ENCODE data around the gene GMDS.

The GMDS gene

DNA sequence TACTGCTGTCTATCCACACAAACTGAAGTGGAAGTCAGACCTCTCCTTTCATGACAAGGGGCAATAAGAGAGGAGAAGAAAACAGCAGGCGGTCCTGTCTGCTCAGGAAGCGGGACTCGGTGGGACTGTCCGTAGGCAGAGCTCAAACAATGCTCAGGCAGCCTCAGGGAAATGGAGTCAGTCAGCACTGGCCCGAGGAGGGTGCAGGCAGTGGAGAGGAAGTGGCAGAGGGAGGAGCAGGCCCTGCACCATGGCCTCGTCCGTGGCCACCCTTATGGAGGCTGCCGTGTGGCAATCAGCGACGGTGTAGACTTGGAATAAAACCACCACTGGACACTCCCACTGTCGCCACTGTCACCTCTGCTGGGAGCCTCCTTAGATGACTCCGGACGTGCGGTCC, 616.1 kb downstream of the GMDS start:
- DNase-seq (ENCODE audit: low read depth, low spot score), result no peak

DNA sequence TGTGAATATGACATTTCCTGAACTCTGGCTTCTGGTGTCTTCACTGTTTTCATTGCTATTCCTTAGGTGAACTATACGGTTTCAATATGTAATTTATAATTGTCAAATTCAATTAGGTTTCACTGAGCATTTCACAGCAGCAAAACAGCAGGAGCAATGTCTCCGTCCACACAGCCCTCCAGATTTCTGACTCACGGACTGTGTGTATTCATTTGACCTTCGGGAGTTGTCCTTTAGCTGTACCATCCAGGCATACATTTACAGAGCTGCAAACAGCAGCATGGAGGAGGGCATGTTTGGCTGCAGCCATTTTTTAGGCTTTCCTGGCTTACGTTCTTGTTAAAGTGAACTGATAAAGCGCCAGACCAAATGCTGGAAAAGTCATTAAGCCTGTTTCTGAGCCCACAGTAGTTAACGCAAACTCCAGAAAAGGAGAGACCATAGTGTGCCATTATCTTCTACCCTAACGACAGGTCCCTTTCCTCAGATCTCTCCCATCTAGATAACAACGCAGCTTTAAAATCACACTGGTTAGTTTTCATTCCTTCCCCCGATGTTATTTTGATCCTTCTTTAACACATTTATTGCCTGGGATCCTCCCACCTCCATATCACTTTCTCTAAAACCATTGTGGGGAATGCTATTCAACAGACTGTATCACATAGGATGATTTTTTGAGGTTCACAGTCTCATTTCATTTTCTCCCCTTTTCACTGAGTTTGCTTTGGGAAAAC, 617.4 kb downstream of the GMDS start:
- no peak for DNase-seq (ENCODE audit: low read depth, low spot score)

GRCh38 chr6:1626481-1626880, 618.9 kb downstream of the GMDS start:
- no peak for DNase-seq (ENCODE audit: low read depth, low spot score)

DNA sequence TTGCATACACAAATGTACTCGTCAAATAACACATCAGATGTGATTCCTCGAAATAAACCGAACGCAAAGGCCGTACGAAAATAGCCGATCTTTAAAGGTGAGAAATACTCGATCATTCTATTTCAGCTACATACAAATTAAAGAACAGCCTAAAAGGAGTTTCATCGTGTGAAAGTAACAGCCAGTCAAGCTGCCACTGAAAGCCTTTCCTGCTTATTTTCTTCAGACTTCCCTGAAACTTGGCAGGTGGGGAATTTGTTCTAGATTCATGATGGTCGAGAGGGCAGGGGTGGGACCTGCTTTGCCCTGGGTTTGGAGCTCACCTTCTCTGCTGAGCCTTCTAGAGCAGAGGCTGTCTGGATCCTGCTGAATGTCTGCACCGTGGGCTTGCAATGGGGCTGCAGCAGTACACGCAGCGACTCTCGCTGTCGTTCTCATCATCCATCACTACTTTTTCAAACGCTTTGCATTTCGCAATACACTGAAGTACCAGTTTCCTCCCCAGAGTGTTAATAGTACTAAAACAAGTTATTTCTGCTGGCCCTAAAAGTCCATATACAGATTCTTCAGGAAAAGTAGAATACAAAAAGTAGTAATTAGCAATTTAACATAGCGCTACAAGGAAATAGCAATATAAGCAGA, 619.5 kb downstream of the GMDS start:
- DNase-seq (ENCODE audit: low read depth, low spot score), result no peak

- DNase-seq (ENCODE audit: low read depth, low spot score), result peak; percentile 66
These were observed 620.3 kb downstream of the GMDS start for GRCh38 chr6:1624851-1625781.

DNA sequence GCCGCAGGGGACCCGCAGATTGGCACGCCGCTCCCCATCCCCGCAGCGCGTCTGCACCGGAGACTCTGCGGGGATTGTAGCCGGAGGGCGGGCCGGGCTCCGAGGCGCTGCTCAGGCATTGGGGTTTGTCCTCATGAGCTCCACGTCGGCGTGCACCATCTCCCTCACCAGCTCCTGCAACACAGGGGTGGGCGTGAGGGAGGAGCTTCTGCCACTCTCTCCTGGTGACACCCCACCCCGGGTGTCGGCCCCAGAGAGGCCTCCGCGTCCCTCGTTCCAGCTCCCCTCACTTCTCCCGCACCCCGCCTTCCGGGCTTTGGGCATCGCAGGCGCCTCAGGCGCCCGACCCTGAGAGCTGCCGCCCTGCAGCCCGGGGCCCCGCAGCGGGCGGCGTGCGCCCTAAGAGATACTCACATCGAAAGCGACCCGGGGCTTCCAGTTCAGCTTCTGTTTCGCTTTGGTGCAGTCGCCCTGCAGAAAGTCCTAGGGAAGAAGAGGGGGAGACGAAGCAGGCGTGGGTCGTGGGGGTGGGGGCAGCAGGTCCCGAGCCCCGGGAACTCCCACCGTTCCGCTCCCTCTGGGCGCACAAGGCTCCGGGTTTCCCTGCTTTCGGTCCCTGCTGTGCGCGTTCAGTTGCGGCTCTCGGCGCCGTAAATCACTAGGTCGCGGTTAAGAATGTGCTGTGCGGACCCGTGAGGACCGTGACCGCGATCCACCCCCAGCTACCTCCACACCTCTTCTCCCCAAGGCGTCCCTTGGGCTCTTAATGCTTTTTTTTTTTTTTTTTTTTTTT, 621.2 kb downstream of the GMDS start:
- DNase-seq (ENCODE audit: low read depth, low spot score), result peak; percentile 53

DNA sequence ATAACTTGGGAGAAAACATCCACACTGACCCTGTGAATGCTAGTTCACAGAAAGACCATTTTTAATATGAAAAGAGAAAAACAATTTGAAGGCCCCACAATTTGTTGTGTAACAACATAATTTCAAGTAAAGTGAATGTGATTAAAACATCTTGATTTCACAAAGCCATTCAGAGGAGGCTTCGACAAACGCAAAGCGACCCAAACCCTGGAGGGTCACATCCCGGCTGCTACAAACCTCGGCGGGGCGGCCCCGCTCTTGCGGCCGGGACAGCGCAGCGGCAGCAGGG, 621.7 kb downstream of the GMDS start:
- no peak for DNase-seq (ENCODE audit: low read depth, low spot score)

DNA sequence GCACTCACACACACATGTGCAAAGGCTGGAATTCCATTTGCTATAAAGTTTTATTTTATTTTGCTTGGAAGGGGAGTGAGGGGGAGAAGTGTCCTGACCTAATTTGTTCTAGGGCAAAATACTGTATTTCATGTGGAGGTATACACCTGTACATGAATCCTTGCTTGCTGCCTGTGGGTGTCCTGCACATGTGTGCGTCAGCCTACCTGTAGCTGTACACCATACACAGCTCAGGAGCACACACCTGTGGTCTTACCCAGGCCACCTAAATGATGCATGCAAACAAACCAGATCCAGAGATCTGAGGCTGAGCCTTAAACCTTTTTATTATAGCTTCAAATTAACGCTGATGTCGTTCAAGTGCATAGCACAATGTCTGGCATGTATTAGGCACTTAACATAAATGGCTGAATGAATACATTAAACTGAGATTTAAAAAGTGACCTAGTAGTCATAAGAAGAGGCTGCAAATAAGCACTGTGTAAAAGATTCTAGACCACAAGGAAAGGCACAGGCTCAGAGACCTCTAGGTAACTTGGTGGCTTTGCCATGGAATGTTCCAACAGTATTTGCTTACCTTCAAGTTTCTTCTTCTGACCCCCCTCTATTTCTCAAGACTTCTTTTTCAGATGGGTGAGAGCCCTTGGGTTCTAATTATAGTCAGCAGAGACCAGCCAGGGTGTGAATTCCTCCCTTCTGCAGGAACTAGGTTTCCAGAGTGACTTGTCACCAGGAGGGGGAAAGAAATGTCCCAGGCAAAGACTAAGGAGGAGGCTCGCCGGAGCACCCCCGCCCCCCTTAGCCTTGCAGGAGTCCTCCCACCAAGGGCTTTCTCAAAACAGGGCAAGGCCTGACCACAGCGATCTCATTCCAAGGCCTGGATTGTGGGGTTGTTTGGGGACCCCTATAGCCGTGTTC, 622.3 kb downstream of the GMDS start:
- DNase-seq (ENCODE audit: low read depth, low spot score), result no peak

DNA sequence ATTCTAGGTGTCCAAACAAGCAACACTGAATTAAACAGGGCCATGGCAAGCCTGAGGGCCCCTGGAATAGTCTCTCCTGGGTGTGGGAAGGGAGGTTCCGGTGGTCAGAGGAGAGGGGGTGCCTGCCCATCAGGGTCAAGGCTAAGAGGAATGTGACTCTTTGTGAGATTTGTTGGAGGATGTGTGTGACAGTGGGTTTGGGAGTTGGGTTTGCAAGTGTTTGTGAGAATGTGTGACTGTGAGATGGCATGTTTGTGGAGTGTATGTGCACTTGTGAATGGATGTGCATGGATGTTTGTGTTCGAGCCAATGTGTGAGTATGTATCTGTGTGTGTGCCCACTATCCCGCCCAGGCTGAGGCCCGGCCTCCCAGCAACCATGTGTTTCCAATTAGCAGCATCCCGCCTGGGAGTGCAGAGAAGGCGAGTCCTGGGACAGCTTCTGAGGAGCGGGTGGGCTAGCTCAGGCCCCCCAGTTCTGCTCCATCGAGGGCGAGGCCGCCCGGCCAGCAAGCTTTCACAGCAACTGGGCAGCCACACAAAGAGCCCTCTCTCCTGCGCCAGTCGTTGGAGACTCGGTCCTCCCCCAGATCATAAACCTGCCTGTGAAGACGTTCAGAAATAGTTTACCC, 623.1 kb downstream of the GMDS start:
- DNase-seq (ENCODE audit: low read depth, low spot score), result no peak

DNA sequence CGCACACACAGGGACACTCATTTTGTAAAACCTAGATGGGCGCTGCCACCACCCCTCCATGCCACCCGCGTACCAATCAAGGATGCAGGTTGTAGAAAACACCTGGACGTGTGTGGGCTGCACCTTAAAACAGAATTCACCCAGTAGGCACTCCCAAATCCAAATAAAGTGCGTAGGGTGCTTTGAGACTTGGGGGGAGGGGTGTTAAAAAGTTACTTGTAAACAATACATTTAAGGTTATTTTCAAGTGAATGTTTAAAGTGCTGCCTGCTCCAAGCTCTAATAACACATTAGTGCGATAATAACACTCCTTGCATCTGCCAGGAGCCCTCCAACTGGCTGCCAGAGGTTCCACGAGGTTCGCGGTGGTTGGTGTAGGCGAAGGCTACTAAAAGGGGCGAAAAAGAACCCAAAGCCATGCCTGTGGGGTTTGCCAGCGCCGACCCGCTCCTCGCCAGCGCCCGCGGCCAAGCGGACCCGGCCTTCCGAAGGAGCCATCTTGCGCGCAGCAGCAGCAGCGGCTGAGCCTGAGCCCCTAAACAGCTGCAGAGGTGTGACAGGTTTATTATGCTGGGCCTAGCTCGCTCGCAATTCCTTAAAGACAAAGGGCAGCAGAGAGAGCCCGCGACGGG, 624.2 kb downstream of the GMDS start:
- DNase-seq (ENCODE audit: low read depth, low spot score), result no peak

GRCh38 chr6:1620504-1621069, 624.8 kb downstream of the GMDS start:
- no peak for DNase-seq (ENCODE audit: low read depth, low spot score)

DNA sequence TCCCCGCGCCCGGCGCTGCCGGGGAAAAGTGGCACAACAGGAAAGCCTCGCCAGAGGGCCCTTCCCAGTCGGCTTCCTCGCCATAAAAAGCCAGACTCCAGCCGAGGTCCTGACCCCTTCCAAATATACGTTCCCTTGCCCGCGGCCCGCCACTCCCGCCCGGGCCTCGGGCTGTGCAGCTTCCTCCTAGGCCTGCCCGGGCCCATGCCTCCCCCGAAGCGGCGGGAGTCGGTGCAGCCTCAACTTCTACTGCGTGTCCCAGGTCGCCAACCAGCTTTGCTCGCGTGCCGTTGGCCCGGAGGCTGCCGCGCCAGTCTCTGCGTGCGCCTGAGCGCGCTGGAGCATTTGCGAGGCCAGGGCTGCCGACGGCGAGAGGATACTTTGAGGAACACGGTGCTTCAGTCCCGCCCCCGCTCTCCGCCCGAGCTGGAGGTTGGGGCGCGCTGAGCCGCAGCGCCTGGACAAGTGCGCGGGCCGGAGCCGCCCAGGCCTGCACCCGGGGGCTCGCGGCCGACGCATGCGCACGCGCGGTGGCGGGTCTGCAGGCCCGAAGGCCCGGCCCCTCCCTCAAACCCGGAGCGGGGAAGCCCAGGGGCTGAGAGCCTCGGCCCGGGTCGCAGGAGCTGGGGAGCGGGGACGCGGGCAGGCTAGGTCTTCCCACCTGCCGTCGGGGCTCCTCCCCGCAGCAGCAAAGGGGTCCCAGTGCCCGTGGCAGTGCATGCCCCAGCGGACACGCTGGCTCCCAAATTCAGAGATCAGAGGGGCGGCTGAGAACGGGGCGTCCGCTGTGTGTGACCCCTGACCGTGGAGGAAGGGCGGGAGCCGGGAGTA, 625.5 kb downstream of the GMDS start:
- DNase-seq (ENCODE audit: low read depth, low spot score), result peak; percentile 41

DNA sequence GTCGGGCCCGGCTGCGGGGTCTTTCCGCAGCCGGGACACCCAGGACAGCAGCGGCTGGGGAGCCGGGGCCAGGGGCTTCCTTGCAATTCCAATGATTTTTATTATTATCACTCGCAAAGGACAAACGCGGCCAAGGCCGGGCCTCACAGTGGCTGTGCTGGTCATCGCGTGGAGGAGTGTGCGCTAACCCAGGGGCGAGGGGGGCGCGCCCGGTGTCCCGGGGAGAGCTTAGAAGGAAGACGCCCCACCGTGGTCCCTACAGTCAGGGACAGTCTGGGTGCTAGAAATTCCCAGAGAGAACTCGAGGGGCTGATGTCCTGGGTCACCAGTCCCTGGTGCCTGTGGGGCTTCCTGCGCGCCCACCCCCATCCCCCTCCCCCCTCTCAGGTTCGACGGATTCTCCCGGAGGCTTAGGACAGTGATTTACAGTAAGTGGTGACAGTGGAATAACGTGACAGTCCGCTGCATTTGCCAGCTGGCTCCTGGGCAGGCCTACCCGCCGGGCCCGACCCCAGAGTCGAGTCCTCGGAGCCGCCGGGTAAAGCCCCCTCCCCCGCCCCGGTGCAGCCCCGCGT, 626.2 kb downstream of the GMDS start:
- no peak for DNase-seq (ENCODE audit: low read depth, low spot score)

DNA sequence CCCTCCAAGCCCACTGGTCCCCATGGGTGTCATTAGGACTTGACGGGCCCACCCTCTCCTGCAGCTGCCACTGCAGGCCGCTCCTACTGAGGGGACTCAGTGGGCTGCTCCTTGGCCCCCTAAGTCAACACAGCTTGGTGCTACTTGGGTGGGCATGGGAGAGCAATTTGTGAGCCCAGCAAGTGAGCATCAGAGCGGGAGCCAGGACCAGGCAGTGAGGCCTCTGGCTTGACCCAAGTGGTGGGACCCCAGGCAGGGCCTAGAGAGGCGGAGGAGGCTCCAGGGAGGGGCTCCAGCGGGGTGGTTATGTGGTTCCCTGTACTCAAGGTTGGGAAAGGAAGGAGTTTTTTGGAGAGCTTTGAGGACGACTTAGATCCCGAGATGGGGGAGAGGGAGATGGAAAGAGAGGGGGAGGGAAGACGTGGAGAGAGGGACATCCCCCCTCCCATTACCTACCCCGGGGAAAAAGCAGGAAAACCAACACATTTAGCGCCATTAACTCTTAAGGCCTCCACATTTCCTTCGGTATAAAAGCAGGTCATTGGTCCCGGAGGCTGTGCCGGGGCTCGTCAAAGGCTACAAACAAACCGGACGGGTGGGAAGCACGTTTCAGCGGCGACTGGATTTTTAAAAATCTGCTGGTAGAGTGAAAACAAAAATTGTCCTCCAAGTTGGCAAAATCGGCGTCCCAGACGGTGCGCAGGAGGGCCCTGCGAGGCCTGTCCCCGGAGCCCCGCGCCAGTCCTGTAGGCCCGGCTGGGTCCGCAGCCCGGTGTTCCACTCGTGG, 626.9 kb downstream of the GMDS start:
- DNase-seq (ENCODE audit: low read depth, low spot score), result no peak

DNA sequence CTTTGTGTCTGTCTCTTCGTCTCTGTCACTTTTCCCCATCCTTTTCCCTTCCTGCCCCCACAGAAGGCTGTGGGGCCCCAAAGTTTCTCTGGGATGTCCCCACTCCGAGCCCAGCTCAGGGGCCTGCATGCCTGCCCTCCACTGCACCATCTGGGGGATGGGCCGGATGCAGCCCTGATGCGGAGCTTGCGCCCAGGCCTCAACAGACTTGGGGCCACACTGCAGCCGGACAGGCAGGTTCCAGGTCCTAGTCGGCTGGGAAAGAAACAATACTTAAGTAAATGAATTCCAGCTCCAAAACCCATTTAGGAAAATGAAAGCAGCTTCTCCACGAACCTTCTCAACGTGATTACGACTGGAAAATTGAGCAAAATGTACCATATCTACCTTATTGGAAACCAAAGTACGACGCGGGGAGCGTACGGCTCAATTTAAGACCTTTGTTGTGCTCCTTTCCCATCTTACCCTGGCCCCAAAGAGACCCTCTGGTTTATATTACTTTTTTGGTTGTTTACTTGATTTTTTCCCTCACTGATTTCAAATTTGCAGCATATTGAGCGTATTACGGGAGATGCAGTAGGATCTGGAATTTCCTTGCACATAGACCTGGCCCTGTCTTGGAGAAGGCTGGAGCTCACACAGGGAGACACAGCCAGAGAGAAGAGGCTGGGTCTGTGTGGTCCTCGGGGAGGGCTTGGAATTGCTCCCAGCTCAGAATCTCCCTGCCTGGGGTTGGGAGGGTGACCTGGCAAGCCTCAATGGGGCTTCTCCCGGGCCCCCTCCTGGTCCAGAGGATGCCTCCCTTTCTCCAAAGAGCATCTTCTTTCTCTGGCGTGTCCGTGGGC, 627.7 kb downstream of the GMDS start:
- DNase-seq (ENCODE audit: low read depth, low spot score), result no peak

- no peak for DNase-seq (ENCODE audit: low read depth, low spot score)
These were observed 628.5 kb downstream of the GMDS start for GRCh38 chr6:1616701-1617463.

Data from astrocyte of the hippocampus (primary cell).